Activated T-helper 1 cell treated with anti-CD3 and anti-CD28 coated beads, Interleukin-12 subunit alpha, Interleukin-12 subunit beta, Interleukin-2, Interleukin-4 antibody, amounts not matched to agents 30 ng/mL and 10 ng/mL and 1 ng/mL, durations not matched to agents 14 hours and 24 hours and 36 hours (primary cell): ENCODE results near the gene AMOTL1. TPM values are rescaled to one million over a fixed set of nuclear protein-coding genes. Genes with fewer than 3 reads are reported as not detected.

Experiments
- DNase-seq: peaks from one replicate; pipeline ENCODE4 v3.0.0; 2021; ENCODE audit warnings: low spot score
- H3K27ac Mint-ChIP-seq: one replicate; pipeline ENCODE4 v1.8.0; 2021; ENCODE audit warnings: mild to moderate bottlenecking, mixed read lengths
- H3K27me3 Mint-ChIP-seq: one replicate; pipeline ENCODE4 v1.8.0; 2022; ENCODE audit warnings: mild to moderate bottlenecking, moderate library complexity, mixed read lengths; ENCODE audit not compliant: insufficient read depth
- H3K36me3 Mint-ChIP-seq: one replicate; pipeline ENCODE4 v1.8.0; 2021; ENCODE audit warnings: low read depth, mixed read lengths
- H3K4me1 Mint-ChIP-seq: one replicate; pipeline ENCODE4 v1.8.0; 2021; ENCODE audit warnings: low read depth, mixed read lengths
- H3K4me3 Mint-ChIP-seq: one replicate; pipeline ENCODE4 v1.8.0; 2021; ENCODE audit warnings: mild to moderate bottlenecking, moderate library complexity, mixed read lengths
- H3K9me3 Mint-ChIP-seq: one replicate; pipeline ENCODE4 v1.8.0; 2021; ENCODE audit warnings: mixed read lengths
- intact Hi-C: fragments of 100-400 bp; cut with micrococcal nuclease; formaldehyde crosslinking; loops from one replicate; pipeline ENCODE4 v1.15.1; 2024
- total RNA-seq: library from RNA; stranded (reverse); gene quantifications from 2 replicates; pipeline ENCODE4 v1.2.3, GENCODE V29; 2022

The AMOTL1 gene
- total RNA-seq, 1 donor from 2014 or later = 4.9 TPM

DNA sequence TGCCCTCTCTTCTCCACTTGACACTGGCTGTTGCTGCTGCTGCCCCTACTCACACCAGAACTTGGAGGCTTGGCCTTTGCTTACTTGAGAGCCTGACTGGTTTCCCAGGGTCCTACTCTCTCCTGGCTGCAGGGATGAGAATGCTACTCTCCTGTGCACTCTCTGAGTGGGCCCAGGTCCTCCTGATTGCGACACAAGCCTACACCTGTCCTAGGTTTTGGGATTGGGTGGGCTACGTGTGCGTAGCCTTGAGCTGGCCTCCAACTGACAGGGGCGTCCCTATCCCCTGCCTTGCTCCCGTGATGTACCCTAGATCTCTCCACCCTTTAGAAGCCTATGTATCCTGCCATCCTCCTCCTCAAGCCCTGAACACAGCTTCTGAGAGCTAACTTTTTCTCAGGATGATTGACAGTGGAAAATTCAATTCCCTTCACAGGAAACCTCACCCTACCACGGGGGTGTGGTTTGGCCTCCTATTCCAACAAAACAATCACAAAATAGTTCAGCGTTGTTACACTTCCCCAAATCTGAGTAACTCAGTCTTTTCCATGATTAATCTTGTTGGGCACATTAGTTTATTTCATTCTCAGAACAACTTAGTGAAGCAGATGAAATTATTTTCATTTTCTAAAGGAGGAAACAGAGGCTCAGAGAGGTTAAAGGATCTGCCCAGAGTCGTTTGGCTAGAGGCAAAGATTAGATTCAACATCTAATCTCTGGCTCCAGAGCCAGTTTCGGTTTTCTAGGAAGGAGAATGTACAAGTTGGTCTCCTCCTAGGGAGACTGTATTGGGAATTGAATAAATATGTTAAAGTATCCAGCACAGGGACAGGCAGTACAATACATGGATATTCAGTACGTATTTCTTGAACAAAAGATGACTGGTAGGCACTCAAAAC, 17.6 kb upstream of the AMOTL1 start:
- H3K4me3 Mint-ChIP-seq = no peak overlapping the region
- no peaks in the 10 kb centered on the region for H3K4me1 Mint-ChIP-seq
- no peaks in the 10 kb centered on the region for H3K36me3 Mint-ChIP-seq
- no peaks in the 10 kb centered on the region for H3K9me3 Mint-ChIP-seq
- intact Hi-C loops = no loop called here
- no peak for DNase-seq
- no peak overlapping the region for H3K27ac Mint-ChIP-seq
- peaks cover 25% of the 10 kb centered on the region for H3K27me3 Mint-ChIP-seq

DNA sequence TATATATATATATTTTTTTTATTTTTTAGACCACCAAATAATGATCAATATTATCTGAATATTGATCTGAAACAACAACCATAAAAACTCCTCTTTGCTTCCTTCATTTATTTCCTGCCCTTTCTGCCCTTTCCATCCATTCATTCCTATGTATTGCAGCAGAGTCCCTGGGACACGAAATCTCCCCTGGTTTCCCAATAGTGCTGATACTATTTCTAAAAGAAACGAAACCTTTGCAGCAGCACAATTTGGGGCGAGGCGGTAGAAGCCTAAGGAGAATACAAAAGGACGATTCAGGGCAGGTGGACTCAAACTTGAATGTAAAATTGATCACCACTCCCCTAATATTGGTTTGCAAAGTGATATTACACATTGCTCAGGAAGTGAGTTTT, 16.9 kb upstream of the AMOTL1 start:
- Mint-ChIP-seq H3K27me3 (peaks cover 24% of the 10 kb centered on the region), H3K4me1 (no peaks in the 10 kb centered on the region), H3K36me3 (no peaks in the 10 kb centered on the region), H3K4me3 (no peak overlapping the region), H3K27ac (no peak overlapping the region), H3K9me3 (no peaks in the 10 kb centered on the region)
- DNase-seq = no peak
- intact Hi-C loops = no loop called here

DNA sequence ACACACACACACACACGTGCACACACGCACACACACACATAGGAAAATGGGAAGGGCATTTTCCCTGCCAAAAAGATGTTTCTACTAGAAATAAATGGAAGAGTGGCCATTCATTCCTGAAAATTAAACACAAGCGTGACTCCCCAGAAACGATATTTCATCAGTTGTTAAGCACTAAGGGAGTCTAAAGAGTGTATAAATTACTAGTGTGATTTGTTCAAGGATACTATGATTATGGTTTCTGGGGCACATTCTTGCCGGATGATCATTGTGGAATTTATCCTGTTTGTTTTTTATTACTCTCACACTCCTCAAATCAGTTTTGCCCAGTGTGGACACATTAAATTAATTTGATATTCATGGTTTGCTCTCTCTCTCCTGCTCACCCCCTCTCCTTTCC, 16.4 kb upstream of the AMOTL1 start:
- no peak for DNase-seq
- H3K27ac Mint-ChIP-seq = no peak overlapping the region
- no peak overlapping the region for H3K4me3 Mint-ChIP-seq
- H3K27me3 Mint-ChIP-seq = peaks cover 19% of the 10 kb centered on the region
- H3K36me3 Mint-ChIP-seq = no peaks in the 10 kb centered on the region
- no peaks in the 10 kb centered on the region for H3K4me1 Mint-ChIP-seq
- intact Hi-C loops = no loop called here
- no peaks in the 10 kb centered on the region for H3K9me3 Mint-ChIP-seq

DNA sequence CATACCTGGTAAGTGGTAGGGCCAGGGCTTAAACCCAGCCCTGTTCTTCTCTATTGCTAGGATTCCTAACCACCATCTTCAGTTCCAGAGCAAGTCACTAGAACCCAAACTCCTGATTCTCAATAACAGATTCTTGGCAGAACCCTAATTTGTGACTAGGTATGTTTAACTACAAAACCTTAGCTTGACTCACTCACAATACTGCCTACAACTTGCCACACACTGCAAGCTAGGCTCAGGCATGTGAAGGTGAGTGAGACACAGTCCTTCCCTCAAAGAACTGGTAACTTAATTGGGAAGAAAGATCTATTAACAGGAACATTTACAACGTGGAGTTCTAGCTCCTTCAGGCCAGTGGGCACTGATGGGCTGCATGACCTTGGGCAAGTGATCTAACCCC, 14.5 kb upstream of the AMOTL1 start:
- Mint-ChIP-seq H3K36me3 (no peaks in the 10 kb centered on the region), H3K4me1 (no peaks in the 10 kb centered on the region), H3K27ac (no peak overlapping the region), H3K4me3 (no peak overlapping the region), H3K9me3 (no peaks in the 10 kb centered on the region), H3K27me3 (peaks cover 18% of the 10 kb centered on the region)
- no peak for DNase-seq
- intact Hi-C loops = no loop called here

DNA sequence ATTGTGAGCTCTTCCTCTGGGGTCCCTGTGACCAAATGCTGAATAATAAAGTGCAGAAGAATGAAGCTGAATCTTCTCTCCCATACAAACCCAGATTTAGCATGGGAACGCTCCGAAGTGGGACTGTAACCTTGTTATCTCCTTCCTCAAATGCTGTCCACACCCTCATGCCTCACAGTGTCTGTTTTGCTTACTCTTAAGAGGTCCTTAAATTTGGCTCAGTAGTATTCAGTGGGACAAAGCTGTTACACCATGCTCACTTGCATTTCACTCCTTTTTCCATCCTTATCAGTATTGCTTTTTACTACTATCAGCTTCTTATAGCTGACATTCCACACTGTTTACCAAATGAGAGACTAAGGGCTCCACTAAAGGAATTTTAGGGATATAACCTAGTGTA, 13.8 kb upstream of the AMOTL1 start:
- no peaks in the 10 kb centered on the region for H3K9me3 Mint-ChIP-seq
- no peak for DNase-seq
- H3K27me3 Mint-ChIP-seq = peaks cover 22% of the 10 kb centered on the region
- H3K4me1 Mint-ChIP-seq = no peaks in the 10 kb centered on the region
- intact Hi-C loops = no loop called here
- H3K4me3 Mint-ChIP-seq = no peak overlapping the region
- no peak overlapping the region for H3K27ac Mint-ChIP-seq
- H3K36me3 Mint-ChIP-seq = no peaks in the 10 kb centered on the region

DNA sequence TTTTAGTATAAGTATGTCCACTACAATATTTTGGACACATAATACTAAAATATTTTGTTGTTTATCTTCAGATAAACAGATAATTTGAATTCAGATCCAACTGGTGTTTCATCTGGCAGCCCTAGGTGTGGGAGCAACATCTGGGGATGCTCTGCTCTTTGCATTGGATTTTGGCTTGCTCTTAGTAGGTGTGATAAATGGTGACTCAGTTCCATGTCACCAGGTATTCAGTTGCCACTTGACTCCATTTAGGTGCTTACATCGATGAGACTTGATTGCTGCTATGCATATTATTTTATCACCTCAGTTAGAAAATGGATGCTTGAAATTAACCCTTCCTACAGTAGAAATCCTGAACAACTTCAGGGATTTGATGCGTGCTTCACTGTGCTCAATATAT, 13.3 kb upstream of the AMOTL1 start:
- intact Hi-C loops = no loop called here
- no peaks in the 10 kb centered on the region for H3K4me1 Mint-ChIP-seq
- no peak overlapping the region for H3K27ac Mint-ChIP-seq
- no peaks in the 10 kb centered on the region for H3K9me3 Mint-ChIP-seq
- no peak overlapping the region for H3K4me3 Mint-ChIP-seq
- no peaks in the 10 kb centered on the region for H3K36me3 Mint-ChIP-seq
- H3K27me3 Mint-ChIP-seq = peaks cover 22% of the 10 kb centered on the region
- DNase-seq = no peak

DNA sequence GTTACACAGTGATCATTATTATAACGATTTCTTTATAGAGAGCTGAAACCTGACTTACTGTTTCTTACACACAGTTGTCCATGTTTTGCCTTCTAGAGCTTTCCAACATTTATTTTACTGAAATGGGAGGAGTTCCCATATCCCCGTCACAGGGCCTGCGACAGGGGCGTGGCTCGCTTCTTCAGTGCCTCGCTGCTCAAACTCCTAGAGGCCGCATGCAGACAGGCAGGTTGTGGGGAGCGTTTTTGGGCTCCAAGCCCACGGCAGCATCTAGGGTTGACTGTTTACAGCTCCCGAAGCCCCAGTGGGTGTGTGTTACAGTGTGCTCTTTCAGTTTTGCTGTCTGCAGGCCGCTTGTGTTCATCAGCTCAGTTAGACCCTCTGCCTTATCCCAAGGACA, 12.7 kb upstream of the AMOTL1 start:
- no peaks in the 10 kb centered on the region for H3K4me1 Mint-ChIP-seq
- H3K36me3 Mint-ChIP-seq = no peaks in the 10 kb centered on the region
- no peak for DNase-seq
- intact Hi-C loops = no loop called here
- peaks cover 18% of the 10 kb centered on the region for H3K27me3 Mint-ChIP-seq
- no peaks in the 10 kb centered on the region for H3K9me3 Mint-ChIP-seq
- no peak overlapping the region for H3K4me3 Mint-ChIP-seq
- no peak overlapping the region for H3K27ac Mint-ChIP-seq

DNA sequence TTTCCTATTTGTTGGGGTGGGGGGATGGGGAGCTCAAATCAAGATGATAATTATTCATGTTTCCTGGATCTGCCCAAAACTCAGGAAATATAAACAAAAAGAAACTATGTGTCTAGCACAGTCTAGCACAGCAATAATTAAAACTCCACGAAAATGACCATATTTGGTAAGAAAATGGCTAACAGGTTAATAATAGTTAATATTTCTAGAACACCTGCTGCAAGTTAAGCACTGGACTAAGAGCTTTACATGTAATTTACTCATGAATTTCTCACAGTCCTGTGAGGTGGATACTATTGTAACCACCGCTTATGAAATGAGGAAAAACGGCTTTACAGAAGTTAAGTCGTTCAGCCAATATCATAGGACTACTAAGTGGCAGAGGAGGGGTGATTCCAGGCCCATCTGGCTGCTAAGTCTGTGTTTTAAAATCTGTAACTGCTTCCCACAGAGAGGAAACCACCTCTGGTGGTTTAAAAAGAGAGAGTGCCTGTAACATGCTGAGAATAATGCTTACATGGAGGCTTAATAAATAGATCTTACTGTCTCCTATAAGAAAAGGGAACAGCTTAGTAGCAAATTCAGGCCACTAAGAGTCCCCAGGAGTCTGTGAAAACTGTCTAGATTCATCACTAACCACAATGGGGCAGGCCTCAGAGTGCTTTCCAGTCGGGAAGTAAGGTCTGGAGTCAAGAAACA, 11.0 kb upstream of the AMOTL1 start:
- Mint-ChIP-seq H3K27ac (no peak overlapping the region), H3K9me3 (no peaks in the 10 kb centered on the region), H3K27me3 (peaks cover 17% of the 10 kb centered on the region), H3K4me3 (no peak overlapping the region), H3K36me3 (no peaks in the 10 kb centered on the region), H3K4me1 (no peaks in the 10 kb centered on the region)
- no peak for DNase-seq
- intact Hi-C loops = no loop called here

DNA sequence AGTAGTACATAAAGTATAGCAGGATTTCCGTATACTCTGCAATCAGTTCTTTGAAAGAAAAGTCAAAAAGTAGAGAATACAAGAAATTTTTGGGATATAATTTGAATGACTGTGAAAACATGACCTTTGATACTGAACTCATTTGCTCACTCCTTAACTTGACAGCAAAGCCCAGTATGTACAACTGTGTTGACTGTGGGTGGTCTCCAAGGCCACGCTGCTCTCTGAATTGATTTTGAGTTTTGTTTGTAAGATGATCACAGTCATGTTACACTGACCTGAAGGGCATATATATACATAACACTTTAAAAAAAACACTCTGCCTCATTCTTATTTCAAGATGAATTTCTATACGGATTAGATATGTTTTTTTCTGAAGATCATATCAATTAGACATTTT, 9.5 kb upstream of the AMOTL1 start:
- Mint-ChIP-seq H3K9me3 (no peaks in the 10 kb centered on the region), H3K4me1 (no peaks in the 10 kb centered on the region), H3K4me3 (no peak overlapping the region), H3K27me3 (peaks cover 19% of the 10 kb centered on the region), H3K27ac (no peak overlapping the region), H3K36me3 (no peaks in the 10 kb centered on the region)
- no peak for DNase-seq
- intact Hi-C loops = no loop called here

DNA sequence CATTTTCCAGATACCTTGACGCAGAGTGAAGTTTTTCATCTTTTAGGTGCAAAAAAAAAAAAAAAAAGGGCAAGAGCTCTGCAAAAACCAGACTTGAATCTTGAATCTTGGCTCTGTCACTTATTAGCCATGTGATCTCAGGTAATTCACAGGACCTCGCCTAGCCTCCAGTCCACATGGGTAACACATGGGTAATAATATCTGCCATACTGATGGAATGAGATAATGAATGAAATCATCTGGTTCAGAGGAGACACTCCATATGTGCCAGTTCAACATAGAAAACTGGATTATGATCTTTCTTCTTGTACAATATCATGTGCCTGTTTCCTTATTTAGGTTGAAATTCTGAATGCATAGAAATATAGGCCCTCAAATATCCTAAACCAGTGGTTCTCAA, 8.6 kb upstream of the AMOTL1 start:
- no peak overlapping the region for H3K27ac Mint-ChIP-seq
- no peak for DNase-seq
- H3K4me3 Mint-ChIP-seq = no peak overlapping the region
- H3K27me3 Mint-ChIP-seq = peaks cover 22% of the 10 kb centered on the region
- intact Hi-C loops = no loop called here
- no peaks in the 10 kb centered on the region for H3K9me3 Mint-ChIP-seq
- no peaks in the 10 kb centered on the region for H3K4me1 Mint-ChIP-seq
- no peaks in the 10 kb centered on the region for H3K36me3 Mint-ChIP-seq

DNA sequence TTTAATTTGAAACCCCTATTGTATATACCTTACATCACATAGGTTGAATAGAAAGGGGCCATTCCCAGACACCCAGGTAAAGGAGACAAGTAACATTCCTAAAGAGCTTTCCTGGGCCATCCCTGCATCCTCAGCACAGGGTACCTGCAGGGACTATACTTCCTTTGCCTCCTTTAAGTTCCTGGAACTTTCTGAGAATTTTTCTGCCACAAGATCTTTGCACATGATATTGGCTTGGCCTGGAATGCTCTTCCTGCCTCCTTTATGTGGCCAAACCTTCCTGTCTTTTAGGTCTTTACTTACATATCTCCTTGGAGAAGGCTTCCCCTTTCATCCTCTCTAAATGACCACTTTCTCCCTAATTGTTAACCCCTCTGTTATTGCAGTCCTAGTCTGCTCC, 7.9 kb upstream of the AMOTL1 start:
- H3K4me1 Mint-ChIP-seq = no peaks in the 10 kb centered on the region
- H3K4me3 Mint-ChIP-seq = no peak overlapping the region
- H3K36me3 Mint-ChIP-seq = no peaks in the 10 kb centered on the region
- no peak overlapping the region for H3K27ac Mint-ChIP-seq
- intact Hi-C loops = loop anchor here (10.0 kb wide), 2 partner anchors 135 to 235 kb away; no protein-coding TSS in a partner anchor
- no peaks in the 10 kb centered on the region for H3K9me3 Mint-ChIP-seq
- H3K27me3 Mint-ChIP-seq = peaks cover 24% of the 10 kb centered on the region
- no peak for DNase-seq

DNA sequence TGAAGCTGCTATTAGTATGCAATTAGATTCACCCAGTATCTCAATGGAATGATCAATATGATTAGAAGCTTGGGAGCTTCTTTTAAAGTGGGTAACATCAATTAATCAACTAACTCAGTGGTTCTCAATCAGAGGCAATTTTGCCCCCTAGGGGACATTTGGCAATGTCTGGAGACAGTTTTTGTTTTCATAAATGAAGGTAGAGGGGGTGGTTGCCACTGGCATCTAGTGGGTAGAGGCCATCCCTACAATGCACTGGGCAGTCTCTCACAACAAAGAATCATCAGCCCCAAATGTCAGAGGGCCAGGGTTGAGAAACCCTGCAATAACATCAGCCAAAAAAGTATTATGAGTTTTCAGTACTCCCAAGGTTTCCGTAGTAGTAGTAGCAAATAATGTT, 5.9 kb upstream of the AMOTL1 start:
- intact Hi-C loops = loop anchor here (10.0 kb wide), 2 partner anchors 137 to 237 kb away; no protein-coding TSS in a partner anchor
- H3K4me3 Mint-ChIP-seq = no peak overlapping the region
- H3K36me3 Mint-ChIP-seq = no peaks in the 10 kb centered on the region
- peaks cover 23% of the 10 kb centered on the region for H3K27me3 Mint-ChIP-seq
- H3K4me1 Mint-ChIP-seq = no peaks in the 10 kb centered on the region
- H3K9me3 Mint-ChIP-seq = no peaks in the 10 kb centered on the region
- no peak for DNase-seq
- H3K27ac Mint-ChIP-seq = no peak overlapping the region

DNA sequence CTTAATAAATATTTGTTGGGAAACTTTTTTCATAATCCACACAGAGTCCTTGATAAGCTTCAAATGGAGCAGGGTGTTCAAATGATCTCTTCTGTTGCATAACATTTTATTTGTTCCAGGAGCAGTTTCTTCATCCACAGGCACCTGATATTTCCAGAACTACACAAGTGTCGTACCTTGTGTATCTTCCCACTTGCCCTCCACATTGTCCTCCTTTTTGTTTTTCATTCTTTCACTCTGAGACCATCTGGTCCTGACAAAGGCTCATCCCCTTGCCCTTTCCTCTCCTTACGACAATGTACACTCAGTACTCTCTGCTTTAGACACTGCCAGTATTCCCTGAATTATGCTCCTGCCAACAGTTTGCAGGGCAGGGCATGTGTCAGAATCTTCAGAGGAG, 5.2 kb upstream of the AMOTL1 start:
- DNase-seq = no peak
- Mint-ChIP-seq H3K36me3 (no peaks in the 10 kb centered on the region), H3K27me3 (peaks cover 18% of the 10 kb centered on the region), H3K9me3 (no peaks in the 10 kb centered on the region), H3K4me3 (no peak overlapping the region), H3K27ac (no peak overlapping the region), H3K4me1 (peaks cover 5% of the 10 kb centered on the region)
- intact Hi-C loops = loop anchor here (10.0 kb wide), 2 partner anchors 138 to 238 kb away; no protein-coding TSS in a partner anchor
